Activated T-helper 17 cell treated with anti-CD3 and anti-CD28 coated beads, Interleukin-2, amount 50 U/mL, for 72 hours (primary cell): ENCODE data around the gene LRRD1. TPM values are rescaled to one million over a fixed set of nuclear protein-coding genes. Genes with fewer than 3 reads are reported as not detected.
A peak's percentile ranks its signal among the peaks of the same experiment; 100 is the strongest.
"Not testable (repeated sequence)": the region's sequence is repeated elsewhere in the genome, so short reads cannot be mapped to it uniquely, and the experiment has no call there.

Source experiments
- ATAC-seq: fragments of 150-1000 bp; cut with Tn5 transposase; replicated peaks from 2 replicates; pipeline ENCODE4 v1.10.0; 2021; ENCODE audit warnings: mild to moderate bottlenecking, moderate library complexity
- H3K27ac Mint-ChIP-seq: one replicate; pipeline ENCODE4 v1.8.0; 2022; ENCODE audit warnings: mixed read lengths
- H3K27me3 Mint-ChIP-seq: one replicate; pipeline ENCODE4 v1.8.0; 2022; ENCODE audit warnings: mixed read lengths
- H3K36me3 Mint-ChIP-seq: one replicate; pipeline ENCODE4 v1.8.0; 2022; ENCODE audit warnings: low read depth, mild to moderate bottlenecking, mixed read lengths
- H3K4me1 Mint-ChIP-seq: one replicate; pipeline ENCODE4 v1.8.0; 2022; ENCODE audit warnings: mixed read lengths
- H3K4me3 Mint-ChIP-seq: one replicate; pipeline ENCODE4 v1.8.0; 2022; ENCODE audit warnings: mild to moderate bottlenecking, mixed read lengths
- H3K9me3 Mint-ChIP-seq: one replicate; pipeline ENCODE4 v1.8.0; 2022; ENCODE audit warnings: mixed read lengths
- total RNA-seq, 2 donors: library from RNA; stranded (reverse); gene quantifications; one replicate each; pipeline ENCODE4 v1.2.3, GENCODE V29; 2022

LRRD1 gene
- under 1 TPM in 1 of 2 donors, not detected in 1; 0.19 TPM for total RNA-seq

DNA sequence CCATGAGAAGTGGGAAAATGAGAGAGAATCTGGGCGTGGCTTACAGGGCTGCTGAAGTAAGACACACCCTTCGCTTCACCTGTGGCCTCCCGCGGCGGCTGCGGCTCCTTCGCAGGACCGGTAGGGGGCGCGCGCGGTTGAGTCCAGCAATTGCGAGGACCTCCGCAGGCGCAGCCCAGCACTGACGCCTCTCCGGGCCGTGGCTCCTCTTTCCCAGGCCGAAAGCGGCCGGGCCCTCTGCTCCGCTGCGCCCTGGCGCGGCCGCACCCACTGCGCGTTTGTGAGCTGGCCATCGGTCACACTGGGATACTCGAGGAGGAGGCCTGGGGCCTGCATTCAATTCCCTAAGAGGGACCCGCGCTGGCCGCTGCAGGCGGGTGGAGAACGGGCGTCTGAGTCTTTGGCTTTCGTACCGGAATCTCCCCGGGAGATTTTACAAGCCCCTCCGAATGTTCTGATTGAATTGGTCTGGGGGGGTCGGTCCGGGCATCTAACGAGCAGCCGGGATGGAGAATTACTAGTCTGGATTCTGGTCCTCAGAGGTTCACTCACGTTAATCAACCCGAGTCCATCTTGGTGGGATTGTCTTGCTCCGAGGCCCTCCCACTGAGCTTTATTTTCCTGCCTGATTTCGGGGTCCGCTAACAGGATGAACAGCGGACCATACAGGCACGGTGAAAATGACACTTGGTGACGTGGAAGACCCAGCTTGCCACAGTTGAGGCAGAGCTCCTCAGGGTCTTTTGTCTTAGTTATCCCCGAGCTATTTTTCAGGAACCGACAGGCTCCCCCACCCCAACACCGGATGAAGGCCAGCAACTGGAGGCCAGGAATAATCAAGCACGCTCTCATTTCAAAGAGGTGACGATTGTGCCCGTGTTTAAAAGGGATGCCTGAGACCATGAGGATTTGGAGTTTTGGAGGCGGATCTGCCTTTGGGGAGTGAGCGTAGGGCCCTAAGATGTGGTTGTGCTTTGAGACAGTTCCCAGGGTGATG lies at the start of gene LRRD1:
TSS of gene LRRD1 (minus strand) at position 215 of the 997 bp plus-strand sequence. CDS start 13,940 bp downstream, outside the sequence.
- Mint-ChIP-seq H3K4me1 (no peaks in the 10 kb centered on the region), H3K4me3 (peak within 1 kb of the TSS; percentile 81), H3K27me3 (no peaks in the 10 kb centered on the region), H3K27ac (peak within 1 kb of the TSS; percentile 76), H3K36me3 (no peaks in the 10 kb centered on the region), H3K9me3 (no peaks in the 10 kb centered on the region)
- peak; percentile 100 for ATAC-seq

DNA sequence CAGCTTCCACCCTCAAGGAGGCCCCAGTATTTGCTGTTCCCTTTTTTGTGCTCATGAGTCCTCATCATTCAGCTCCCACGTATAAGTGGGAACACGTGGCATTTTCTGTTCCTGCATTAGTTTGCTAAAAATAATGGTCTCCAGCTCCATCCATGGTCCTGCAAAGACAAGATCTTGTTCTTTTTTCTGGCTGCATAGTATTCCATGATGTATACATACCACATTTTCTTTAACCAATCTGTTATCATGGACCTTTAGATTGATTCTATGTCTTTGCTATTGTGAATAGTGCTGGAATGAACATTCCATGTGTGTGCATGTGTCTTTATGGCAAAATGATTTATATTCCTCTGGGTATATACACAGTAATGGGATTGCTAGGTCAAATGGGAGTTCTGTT lies 49.8 kb upstream of the LRRD1 start:
- H3K9me3 Mint-ChIP-seq = no peaks in the 10 kb centered on the region

DNA sequence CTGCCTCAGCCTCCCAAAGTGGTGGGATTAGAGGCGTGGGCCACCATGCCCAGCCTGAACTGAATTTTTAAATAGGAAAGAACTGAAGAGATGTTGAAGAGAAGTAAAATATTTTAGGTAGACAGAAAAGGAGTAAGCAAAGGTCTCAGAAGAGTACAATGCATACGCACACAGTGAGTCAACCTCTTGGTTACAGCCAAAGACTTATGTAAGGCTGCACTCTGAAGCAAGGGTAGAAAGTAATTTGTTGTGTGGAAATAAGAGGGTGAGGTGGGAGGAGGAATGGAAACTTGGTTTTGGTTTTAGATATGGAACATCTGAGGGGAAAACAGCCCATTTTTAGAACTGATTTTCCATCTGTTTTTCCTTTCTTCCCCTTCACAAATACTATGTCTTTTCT lies 49.2 kb upstream of the LRRD1 start:
- peaks cover 12% of the 10 kb centered on the region for H3K4me1 Mint-ChIP-seq
- peaks cover 94% of the 10 kb centered on the region for H3K36me3 Mint-ChIP-seq
- no peak overlapping the region for H3K27ac Mint-ChIP-seq
- no peak for ATAC-seq
- H3K4me3 Mint-ChIP-seq = no peak overlapping the region
- no peaks in the 10 kb centered on the region for H3K9me3 Mint-ChIP-seq
- no peaks in the 10 kb centered on the region for H3K27me3 Mint-ChIP-seq

More for the DNA sequence above, 49.8 kb upstream of the LRRD1 start:
- Mint-ChIP-seq H3K4me3 (no peak overlapping the region), H3K4me1 (peaks cover 12% of the 10 kb centered on the region), H3K36me3 (peaks cover 94% of the 10 kb centered on the region), H3K27ac (no peak overlapping the region), H3K27me3 (no peaks in the 10 kb centered on the region)
- ATAC-seq = no peak

DNA sequence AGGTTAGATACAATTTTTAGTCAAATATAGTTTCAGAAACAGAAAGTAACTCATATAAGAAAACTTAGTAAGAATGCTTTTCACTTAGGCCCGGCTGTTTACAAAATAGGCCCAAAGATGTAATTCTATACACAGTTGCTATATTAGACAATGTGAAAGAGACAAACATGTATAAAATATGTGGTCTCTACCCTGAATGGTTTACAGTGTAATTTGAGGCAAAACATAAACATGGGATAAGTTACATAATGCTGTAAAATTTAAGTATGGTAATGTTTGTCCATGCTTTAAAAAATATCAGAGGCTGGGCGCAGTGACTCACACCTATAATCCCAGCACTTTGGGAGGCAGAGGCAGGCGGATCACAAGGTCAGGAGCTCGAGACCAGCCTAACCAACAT lies 48.0 kb upstream of the LRRD1 start:
- Mint-ChIP-seq H3K27ac (no peak overlapping the region), H3K9me3 (no peaks in the 10 kb centered on the region), H3K4me3 (no peak overlapping the region), H3K27me3 (no peaks in the 10 kb centered on the region), H3K36me3 (peaks cover 90% of the 10 kb centered on the region), H3K4me1 (peaks cover 12% of the 10 kb centered on the region)
- ATAC-seq = no peak

DNA sequence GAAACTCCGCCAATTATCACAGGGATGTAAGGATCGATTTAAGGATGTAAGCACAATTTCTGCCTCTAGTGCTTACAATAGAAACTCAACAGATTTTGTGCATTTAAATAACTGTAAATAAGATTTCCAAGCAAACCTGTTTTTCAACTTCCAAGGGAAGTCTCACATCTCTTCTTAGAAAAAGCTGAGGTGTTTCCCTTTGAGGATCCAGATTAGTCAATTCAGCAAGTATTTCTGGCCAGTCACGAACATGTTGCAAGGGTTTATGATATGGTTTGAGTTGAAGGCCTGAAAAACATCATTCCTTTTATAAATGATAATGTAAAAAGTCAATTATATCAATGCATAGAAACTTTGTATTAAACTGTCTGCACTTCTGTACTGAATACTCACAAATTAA lies 42.8 kb upstream of the LRRD1 start:
- no peak for ATAC-seq
- peaks cover 93% of the 10 kb centered on the region for H3K36me3 Mint-ChIP-seq
- no peaks in the 10 kb centered on the region for H3K4me1 Mint-ChIP-seq

DNA sequence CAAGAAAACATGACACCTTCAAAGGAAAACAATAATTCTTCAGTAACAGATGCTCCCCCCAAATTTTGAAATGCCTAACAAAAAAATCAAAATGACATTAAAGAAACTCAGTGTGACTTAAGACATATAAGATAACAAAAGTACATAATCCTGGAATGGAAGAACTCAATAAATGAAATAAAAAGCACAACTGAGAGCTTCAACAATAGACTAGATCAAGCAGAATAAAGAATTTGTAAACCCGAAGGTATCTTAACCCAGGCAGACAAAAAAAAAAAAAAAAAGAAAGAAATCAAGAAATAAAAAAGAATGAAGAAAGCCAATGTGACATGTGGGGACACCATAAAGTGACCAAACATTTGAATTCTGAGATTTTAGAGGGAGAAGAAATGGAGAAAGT lies 27.7 kb upstream of the LRRD1 start:
- no peaks in the 10 kb centered on the region for H3K27me3 Mint-ChIP-seq
- peaks cover 4% of the 10 kb centered on the region for H3K9me3 Mint-ChIP-seq
- ATAC-seq = no peak
- peaks cover 99% of the 10 kb centered on the region for H3K36me3 Mint-ChIP-seq
- H3K27ac Mint-ChIP-seq = no peak overlapping the region
- peaks cover 16% of the 10 kb centered on the region for H3K4me1 Mint-ChIP-seq
- H3K4me3 Mint-ChIP-seq = no peak overlapping the region

More for the DNA sequence above, 42.8 kb upstream of the LRRD1 start:
- Mint-ChIP-seq H3K27ac (no peak overlapping the region), H3K27me3 (no peaks in the 10 kb centered on the region), H3K4me3 (no peak overlapping the region), H3K9me3 (no peaks in the 10 kb centered on the region)

DNA sequence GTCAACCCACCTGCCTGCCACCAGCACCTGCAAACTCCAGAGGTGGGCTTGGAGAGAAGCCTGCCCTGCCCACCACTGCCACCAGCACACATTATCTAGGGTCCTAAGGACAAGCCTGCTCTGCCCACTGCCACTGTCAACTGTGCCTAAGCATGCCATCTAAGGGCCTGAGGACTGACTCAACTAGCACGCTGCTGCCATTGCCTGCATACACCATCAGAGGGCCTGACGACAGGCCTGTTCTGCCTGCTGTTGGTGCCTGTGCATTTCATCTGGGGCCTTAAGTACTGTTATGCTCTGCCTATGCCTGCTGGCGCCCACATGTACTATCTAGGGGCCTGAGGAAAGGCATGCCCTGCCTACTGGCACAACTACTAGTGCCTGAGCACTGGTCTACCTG lies 27.0 kb upstream of the LRRD1 start:
- no peak for ATAC-seq
- H3K27ac Mint-ChIP-seq = no peak overlapping the region
- H3K27me3 Mint-ChIP-seq = no peaks in the 10 kb centered on the region
- no peak overlapping the region for H3K4me3 Mint-ChIP-seq
- H3K36me3 Mint-ChIP-seq = peaks cover 99% of the 10 kb centered on the region
- peaks cover 12% of the 10 kb centered on the region for H3K4me1 Mint-ChIP-seq
- peaks cover 4% of the 10 kb centered on the region for H3K9me3 Mint-ChIP-seq

DNA sequence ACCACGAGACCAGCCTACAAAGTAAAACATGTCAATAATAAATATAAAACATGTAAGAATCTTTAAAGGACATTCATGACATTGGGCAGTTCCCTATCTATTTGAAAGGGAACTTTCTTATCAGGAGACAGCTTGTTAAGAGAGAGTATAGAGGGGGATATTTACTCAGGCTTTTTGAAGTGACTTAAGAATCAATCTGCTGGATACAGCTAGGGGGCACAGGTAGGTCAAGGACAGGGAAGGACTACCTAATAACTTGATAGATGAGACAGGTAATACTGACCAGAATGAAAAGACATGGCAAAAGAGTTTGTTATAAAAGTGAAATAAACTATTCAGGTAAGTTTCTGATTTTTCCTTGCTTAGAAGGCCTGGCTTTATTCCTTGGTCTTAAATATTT lies 21.8 kb upstream of the LRRD1 start:
- H3K27me3 Mint-ChIP-seq = no peaks in the 10 kb centered on the region
- no peak overlapping the region for H3K4me3 Mint-ChIP-seq
- no peak for ATAC-seq
- H3K4me1 Mint-ChIP-seq = no peaks in the 10 kb centered on the region
- no peak overlapping the region for H3K27ac Mint-ChIP-seq
- H3K36me3 Mint-ChIP-seq = peaks cover 95% of the 10 kb centered on the region
- H3K9me3 Mint-ChIP-seq = no peaks in the 10 kb centered on the region

DNA sequence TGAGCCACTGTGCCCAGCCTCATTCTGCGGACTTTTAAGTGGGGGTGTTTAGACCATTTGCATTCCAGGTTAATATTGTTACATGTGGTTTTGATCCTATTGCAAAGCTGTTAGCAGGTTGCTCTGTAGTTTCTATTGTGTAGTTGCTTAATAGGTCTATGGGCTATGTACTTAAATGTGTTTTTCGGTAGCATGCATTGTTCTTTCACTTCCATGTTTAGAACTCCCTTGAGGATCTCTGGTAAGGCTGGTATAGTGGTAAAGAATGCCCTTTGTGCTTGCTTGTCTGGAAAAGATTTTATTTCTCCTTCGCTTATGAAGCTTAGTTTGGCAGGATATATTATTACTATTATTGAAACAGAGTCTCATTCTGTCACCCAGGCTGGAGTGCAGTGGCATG lies 13.4 kb upstream of the LRRD1 start:
- peaks cover 22% of the 10 kb centered on the region for H3K36me3 Mint-ChIP-seq
- no peak overlapping the region for H3K4me3 Mint-ChIP-seq

DNA sequence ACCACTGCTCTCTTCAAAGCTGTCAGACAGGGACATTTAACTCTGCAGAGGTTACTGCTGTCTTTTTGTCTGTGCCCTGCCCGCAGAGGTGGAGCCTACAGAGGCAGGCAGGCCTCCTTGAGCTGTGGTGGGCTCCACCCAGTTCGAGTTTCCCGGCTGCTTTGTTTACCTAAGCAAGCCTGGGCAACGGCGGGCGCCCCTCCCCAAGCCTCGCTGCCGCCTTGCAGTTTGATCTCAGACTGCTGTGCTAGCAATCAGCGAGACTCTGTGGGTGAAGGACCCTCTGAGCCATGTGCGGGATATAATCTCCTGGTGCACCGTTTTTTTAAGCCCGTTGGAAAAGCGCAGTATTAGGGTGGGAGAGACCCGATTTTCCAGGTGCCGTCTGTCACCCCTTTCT lies 10.3 kb upstream of the LRRD1 start:
- not testable (repeated sequence) for H3K4me3 Mint-ChIP-seq, ATAC-seq, H3K27me3 Mint-ChIP-seq, H3K36me3 Mint-ChIP-seq, H3K27ac Mint-ChIP-seq, H3K4me1 Mint-ChIP-seq
- peaks cover 15% of the 10 kb centered on the region for H3K9me3 Mint-ChIP-seq

More for the DNA sequence above, 13.4 kb upstream of the LRRD1 start:
- H3K4me1 Mint-ChIP-seq = no peaks in the 10 kb centered on the region
- ATAC-seq = no peak
- no peak overlapping the region for H3K27ac Mint-ChIP-seq
- no peaks in the 10 kb centered on the region for H3K27me3 Mint-ChIP-seq
- H3K9me3 Mint-ChIP-seq = peaks cover 14% of the 10 kb centered on the region

DNA sequence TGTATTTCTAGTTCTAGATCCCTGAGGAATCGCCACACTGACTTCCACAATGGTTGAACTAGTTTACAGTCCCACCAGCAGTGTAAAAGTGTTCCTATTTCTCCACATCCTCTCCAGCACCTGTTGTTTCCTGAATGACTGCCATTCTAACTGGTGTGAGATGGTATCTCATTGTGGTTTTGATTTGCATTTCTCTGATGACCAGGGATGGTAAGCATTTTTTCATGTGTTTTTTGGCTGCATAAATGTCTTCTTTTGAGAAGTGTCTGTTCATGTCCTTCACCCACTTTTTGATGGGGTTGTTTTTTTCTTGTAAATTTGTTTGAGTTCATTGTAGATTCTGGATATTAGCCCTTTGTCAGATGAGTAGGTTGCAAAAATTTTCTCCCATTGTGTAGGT lies 5.4 kb upstream of the LRRD1 start:
- not testable (repeated sequence) for H3K9me3 Mint-ChIP-seq, H3K27ac Mint-ChIP-seq, H3K36me3 Mint-ChIP-seq, H3K4me1 Mint-ChIP-seq, ATAC-seq, H3K27me3 Mint-ChIP-seq, H3K4me3 Mint-ChIP-seq

DNA sequence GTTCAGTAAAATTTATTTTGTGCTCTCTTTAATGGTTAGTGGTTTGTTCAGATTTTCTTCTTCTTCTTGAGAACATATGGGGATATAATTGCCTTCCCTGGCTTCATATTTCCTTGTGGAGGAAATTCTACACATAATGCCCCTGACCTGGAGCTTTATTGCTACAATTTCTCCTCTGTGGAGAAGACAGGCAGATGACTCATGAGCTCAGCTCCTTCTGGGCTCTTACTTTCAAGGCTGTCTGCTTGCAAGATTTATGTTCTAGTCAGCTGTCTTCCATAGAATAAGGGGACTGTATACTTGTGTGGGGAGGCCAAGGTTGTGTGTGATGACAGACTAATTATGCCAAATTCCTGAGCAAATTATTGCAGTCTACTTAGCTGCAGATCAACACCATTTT lies 1.6 kb downstream of the LRRD1 start:
- no peaks in the 10 kb centered on the region for H3K36me3 Mint-ChIP-seq
- H3K4me3 Mint-ChIP-seq = no peak overlapping the region
- no peaks in the 10 kb centered on the region for H3K27me3 Mint-ChIP-seq
- no peaks in the 10 kb centered on the region for H3K4me1 Mint-ChIP-seq
- ATAC-seq = no peak
- H3K9me3 Mint-ChIP-seq = no peaks in the 10 kb centered on the region
- no peak overlapping the region for H3K27ac Mint-ChIP-seq

DNA sequence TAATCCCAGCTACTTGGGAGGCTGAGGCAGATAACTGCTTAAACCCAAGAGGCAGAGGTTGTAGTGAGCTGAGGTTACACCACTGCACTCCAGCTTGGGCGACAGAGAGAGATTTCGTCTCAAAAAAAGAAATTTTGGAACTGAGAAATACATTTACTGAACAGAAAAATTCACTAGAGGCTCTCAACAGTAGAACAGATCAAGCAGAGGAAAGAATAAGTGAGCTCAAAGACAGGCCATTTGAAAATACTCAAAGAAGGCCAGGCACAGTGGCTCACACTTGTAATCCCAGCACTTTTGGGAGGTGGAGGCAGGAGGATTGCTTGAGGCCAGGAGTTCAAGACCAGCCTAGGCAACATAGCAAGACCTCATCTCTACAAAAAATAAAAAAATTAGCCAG lies 9.4 kb downstream of the LRRD1 start:
- ATAC-seq, H3K4me1 Mint-ChIP-seq, H3K9me3 Mint-ChIP-seq, H3K4me3 Mint-ChIP-seq, H3K36me3 Mint-ChIP-seq, H3K27ac Mint-ChIP-seq, H3K27me3 Mint-ChIP-seq: not testable (repeated sequence)

DNA sequence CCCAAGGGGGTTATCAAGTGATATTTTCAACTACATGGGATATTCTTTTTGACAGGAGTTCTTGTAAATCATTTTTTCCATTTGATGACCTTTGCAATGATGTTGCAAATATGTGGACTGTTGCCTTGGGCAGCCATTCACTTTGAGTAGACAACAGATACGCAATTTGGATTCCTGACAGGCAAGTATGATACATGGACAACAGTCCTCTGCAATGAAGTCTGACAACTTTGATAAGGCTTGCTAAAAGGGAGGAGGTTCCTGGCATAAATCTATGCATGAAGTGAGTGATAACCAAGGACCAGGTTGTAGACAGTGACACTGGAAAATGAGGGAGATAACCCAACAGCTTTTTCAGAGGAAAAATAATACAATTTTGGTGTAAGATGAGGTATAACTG lies 17.7 kb downstream of the LRRD1 start:
- Mint-ChIP-seq H3K4me3 (no peak overlapping the region), H3K9me3 (no peaks in the 10 kb centered on the region), H3K36me3 (no peaks in the 10 kb centered on the region), H3K27me3 (peaks cover 10% of the 10 kb centered on the region), H3K4me1 (no peaks in the 10 kb centered on the region), H3K27ac (no peak overlapping the region)
- ATAC-seq = no peak
